Mesenteric fat pad (tissue), 1 donor: ENCODE results near the gene BANP. TPM values are rescaled to one million over a fixed set of nuclear protein-coding genes. Genes with fewer than 3 reads are reported as not detected.
"Not testable (repeated sequence)": the region's sequence is repeated elsewhere in the genome, so short reads cannot be mapped to it uniquely, and the experiment has no call there.

Experiments used
- DNase-seq: peaks from one replicate; pipeline ENCODE4 v3.0.0-alpha.2; 2020; ENCODE audit warnings: low spot score
- total RNA-seq: library from RNA; stranded (reverse); fragmentation: NEBNext Ultra II Directional; extraction: Animal tissue kit (Norgen Biotek cat#: 25700); gene quantifications from one replicate; pipeline ENCODE4 v1.2.1, GENCODE V29; 2021
- donor health status: DM: yes; HTN: yes; CAD: no.

Gene BANP
- total RNA-seq, 1 donor from 2014 or later, result 28.8 TPM

DNA sequence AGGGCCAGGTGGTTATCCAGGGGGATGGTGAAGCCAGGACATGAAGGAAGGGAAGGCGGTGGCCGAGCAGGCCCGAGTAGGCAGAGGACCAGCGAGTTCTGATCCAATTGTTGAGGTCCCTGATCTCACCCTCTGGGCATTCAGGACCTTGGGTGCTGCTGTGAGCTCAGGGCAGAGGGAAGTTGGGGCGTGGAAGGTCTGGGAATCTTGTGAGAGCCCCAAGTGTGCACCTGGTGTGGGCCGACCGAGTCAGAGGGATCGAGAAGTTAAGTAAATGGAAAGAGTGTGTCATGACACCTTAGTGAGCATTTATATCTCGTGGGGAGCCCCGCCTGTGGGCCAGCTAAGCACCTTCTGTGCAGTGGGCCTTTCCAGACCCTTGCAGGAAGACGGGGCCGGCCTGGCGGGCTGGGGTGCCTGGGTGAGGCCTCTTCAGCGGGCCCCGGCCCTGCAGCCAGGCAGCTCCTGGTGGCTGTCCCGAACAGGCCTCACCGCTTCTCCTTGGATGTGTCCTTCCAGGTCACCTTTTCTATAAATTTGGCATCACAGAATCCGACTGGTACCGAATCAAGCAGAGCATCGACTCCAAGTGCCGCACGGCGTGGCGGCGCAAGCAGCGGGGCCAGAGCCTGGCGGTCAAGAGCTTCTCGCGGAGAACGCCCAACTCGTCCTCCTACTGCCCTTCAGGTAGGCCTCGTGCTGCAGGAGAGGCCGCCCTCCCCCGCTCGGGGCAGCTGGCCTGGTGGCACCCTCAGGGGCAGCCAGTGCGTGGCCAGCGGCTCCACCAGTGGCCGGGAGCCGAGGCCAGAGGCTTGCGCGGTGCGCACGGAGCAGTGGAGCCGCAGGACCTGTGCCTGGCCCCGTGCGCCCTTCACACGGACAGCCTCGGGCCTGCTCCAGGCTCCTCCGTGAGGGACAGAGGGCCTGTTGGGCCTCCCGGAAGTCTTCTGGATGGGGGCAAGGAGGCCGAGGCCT lies 76.0 kb downstream of the BANP start:
- DNase-seq, result no peak

- not testable (repeated sequence) for DNase-seq
Observed at GRCh38 chr16:88028177-88028930, 77.1 kb downstream of the BANP start.

- DNase-seq, result no peak
Observed at GRCh38 chr16:88030498-88030897, 79.3 kb downstream of the BANP start.

GRCh38 chr16:88030961-88031360 lies 79.7 kb downstream of the BANP start:
- not testable (repeated sequence) for DNase-seq

GRCh38 chr16:88033003-88033740 lies 81.9 kb downstream of the BANP start:
- DNase-seq, result not testable (repeated sequence)

- DNase-seq, result no peak
Observed at GRCh38 chr16:88034770-88035169, 83.5 kb downstream of the BANP start.

DNA sequence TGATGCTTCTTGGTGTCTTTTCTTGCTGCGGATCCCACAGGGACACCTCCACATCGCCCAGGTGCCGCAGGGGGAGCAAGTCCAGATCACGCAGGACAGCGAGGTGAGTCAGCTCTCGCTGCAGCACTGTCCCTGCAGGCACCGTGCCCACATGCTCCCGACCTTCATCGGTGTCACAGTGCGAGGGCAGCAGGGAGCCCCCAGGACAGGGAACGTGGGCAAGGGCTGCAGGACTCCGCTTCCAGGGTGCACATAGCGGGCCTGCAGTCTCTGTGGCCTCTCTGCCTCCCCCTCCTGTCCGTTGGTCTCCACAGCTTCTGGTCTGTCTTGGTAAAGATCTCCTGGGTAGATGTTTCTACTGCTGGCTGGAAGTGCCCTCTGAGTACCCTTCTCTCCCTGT lies 84.1 kb downstream of the BANP start:
- no peak for DNase-seq

DNA sequence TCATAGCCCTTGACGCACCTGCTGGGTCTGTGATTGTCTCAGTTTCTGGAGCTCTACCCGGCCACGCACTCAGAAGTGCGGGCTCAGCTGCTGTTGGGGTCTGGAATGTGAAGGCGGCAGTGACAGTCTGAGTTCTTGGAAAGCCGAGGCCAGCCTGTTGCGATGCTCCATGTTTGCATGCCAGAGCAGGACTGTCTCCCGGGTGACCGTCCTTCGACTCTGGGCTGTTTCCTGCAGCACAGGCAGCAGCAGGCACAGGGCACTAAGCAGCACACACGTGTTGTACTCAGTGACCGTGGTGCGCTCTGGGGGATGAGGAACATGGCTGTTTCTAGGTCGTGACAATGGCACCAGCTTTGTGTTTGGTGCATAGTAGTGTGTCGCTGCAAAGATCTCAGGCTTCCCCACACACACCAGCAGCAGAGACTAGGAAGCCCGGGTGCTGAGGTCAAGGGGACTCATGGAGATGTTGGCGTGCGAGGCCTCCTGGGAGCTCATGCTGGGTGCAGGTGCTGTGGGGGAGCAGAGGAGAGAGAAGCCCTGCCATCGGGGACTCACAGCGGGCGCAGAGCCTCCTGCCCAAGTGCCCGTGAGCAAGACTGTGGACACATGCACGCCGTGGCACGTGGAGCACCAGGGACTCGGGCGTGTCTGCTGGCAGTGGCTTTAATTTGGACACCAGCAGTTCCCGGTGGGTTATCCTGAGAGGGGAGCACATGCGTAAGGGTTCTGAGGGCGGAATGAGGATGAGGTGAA lies 84.8 kb downstream of the BANP start:
- not testable (repeated sequence) for DNase-seq

DNA sequence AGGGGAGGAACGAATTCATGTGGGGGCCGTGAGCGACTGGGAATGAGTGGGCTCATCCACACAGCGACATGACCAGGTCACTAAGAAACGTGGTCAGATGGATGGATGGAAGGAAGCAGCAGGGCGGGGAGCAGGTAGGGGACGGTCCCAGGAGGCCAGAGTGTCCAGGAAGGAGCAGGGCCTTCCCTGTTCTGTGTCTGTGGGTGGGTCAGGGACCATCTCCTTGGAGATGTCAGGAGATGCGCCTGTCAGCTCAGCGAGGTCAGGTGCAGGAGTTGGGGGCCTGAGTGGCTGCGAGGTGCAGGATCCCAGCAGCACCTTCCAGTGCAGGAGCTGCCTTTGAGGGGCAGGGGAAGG lies 85.4 kb downstream of the BANP start:
- DNase-seq, result not testable (repeated sequence)

DNA sequence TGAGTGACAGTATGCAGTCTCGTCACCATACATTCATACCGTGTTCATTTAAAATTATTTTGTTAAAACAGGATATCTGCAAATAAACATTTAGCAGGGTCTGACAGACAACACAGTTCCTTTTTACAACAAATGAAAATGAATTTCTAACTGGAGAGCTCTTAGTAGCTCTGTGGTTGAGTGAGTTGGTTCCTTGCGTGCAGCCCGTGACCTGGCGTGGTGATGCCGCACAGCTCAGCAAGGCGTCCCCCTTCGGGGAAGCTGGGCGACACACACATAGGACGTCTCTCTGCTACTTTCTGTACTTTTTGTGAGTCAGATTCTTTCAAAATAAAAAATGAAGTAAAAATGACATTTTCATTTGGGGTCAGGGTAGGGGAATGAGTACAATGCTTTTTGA lies 86.1 kb downstream of the BANP start:
- not testable (repeated sequence) for DNase-seq

DNA sequence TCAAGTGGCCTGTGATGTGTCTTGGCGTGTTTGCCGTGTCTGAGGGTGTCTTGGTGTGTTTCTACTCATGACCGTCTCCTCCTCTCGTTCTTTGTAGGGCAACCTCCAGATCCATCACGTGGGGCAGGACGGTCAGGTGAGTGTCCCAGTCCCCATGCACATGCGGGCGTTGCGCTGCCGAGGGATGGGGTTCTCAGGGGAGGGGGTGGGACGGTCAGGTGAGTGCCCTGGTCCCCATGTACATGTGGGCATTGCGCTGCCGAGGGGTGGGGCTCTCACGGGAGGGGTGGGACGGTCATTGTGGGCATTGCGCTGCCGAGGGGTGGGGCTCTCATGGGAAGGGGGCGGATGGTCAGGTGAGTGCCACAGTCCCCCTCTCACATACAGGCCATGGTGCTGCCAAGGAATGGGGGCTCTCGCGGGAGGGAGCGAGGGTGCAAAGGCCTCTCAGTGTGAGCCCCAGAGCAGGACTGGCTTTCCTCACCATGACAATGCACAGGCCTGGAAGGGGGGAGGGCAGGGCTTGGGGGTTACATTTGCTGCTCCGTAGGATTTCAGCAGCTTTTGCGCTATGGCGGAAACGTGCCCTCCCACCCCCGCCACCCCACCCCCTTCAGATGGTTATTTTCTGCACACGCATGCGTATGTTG lies 86.8 kb downstream of the BANP start:
- DNase-seq, result not testable (repeated sequence)

GRCh38 chr16:88038526-88038908 lies 87.3 kb downstream of the BANP start:
- DNase-seq, result not testable (repeated sequence)

GRCh38 chr16:88039591-88039990 lies 88.4 kb downstream of the BANP start:
- DNase-seq, result no peak

- DNase-seq, result not testable (repeated sequence)
Observed at GRCh38 chr16:88040196-88040876, 89.1 kb downstream of the BANP start.

DNA sequence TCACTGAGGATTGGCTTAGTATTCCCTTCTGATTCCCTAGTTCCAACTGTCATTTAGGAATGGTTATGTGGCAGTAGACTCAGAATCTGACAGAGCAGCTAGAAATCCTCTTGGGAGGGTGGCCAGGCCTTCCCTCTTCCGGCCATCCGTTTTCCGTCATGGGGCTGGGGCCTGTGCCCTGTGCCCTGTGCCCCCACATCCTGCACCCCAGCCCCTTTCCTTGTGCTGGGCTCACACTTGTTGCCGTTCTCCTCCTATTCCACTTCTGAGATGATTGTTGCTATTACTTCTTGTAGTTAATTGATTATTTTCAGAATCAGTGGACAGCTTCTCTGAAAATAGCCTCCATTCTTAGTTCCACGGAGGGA lies 89.6 kb downstream of the BANP start:
- DNase-seq, result not testable (repeated sequence)

DNA sequence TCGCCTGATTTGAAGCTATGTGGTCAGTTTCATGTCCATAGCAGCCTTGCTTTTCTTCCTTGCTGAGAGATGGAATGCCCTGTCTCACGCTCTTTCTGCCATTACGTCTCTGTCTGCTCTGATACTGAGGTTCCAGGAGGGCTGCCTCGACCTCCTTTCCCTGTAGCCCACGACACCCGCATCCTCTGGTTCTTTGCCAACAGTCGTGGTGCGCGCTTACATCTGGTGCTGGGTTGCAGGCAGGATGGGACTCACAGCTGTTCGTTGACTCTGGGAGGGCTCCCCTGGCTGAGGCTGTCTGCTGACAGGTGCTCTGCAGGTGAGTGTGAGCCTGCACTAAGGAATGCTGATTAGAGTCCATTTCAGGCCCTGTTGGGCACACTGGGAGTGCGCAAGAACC lies 90.3 kb downstream of the BANP start:
- not testable (repeated sequence) for DNase-seq

GRCh38 chr16:88041986-88042562 lies 90.8 kb downstream of the BANP start:
- DNase-seq, result not testable (repeated sequence)

DNA sequence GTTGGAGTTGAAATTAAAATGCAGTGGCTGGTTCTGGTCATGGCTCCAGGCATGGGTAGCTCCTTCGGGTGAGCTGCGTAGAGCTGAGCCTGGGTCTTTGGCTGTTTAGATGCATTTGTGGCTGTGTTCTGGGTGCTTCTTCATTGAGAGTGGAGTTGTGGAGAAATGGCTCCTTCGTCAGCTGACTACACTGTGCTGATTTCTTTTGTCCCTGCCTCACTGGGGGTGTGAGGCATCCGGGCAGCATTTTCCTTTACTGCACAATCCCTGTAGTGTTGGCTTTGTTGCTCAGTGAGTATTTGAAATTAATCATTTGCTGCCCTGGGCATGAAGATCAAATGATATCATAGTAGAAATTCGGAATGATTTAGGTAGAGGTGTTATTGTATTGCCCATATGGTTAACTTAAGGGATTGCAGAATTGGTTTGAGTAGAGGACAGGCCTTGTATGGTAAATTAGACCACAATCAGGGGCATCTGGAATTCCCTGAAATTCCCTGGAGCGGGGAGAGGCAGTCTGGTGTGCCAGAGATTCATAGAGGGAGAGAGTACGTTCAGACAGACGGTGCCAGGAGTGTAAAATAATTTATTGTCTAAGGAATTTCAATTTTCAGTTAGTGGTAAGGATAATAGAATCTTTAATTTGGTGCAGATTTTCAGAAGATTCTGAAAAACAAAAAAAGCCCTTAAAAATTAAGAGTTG lies 92.1 kb downstream of the BANP start:
- DNase-seq, result not testable (repeated sequence)
